HEK293 (cell line): ENCODE data around the gene UPB1.
A peak's percentile ranks its signal among the peaks of the same experiment; 100 is the strongest.

Experiments
- CTCF ChIA-PET: fragments of 350-600 bp; formaldehyde crosslinking; extraction: SDS; loops from one replicate; lab custom pipeline; 2021; ENCODE audit warnings: antibody characterized with exemption; lab: Yijun Ruan, JAX
- POLR2A ChIA-PET: fragments of 300-600 bp; formaldehyde crosslinking; extraction: SDS; loops from one replicate; lab custom pipeline; 2020; ENCODE audit warnings: antibody characterized with exemption, inconsistent platforms; lab: Yijun Ruan, JAX
- H3K27ac ChIP-seq: fragments of 200-500 bp; sonication (Bioruptor generic); 2 replicates; pipeline ENCODE4 v1.5.1; 2014; ENCODE audit warnings: low read depth, low read length, control low read depth, inconsistent platforms; ENCODE audit errors: extremely low read depth
- H3K36me3 ChIP-seq, 2 experiments: fragments of 200-500 bp in 1 of 2; sonication (Bioruptor generic) in 1 of 2; 1 replicate in 1 of 2; 2 replicates in 1 of 2; pipeline ENCODE4 v1.5.1; 2014 to 2017; ENCODE audit warnings: inconsistent platforms in 2 of 2, low read length in 2 of 2; ENCODE audit not compliant: control insufficient read depth in 2 of 2, insufficient read depth in 1 of 2
- H3K4me1 ChIP-seq: fragments of 200-500 bp; sonication (Bioruptor generic); 2 replicates; pipeline ENCODE4 v1.5.1; 2014; ENCODE audit warnings: mild to moderate bottlenecking, low read length, inconsistent platforms; ENCODE audit not compliant: control insufficient read depth, insufficient read depth
- H3K4me3 ChIP-seq: 2 replicates; pipeline ENCODE4 v1.5.1; 2011; ENCODE audit warnings: low read depth, mild to moderate bottlenecking, control low read depth, low read length, moderate library complexity
- H3K9me3 ChIP-seq: fragments of 200-500 bp; sonication (Bioruptor generic); 2 replicates; pipeline ENCODE4 v1.5.1; 2014; ENCODE audit warnings: low read depth, low read length, inconsistent platforms; ENCODE audit not compliant: control insufficient read depth, insufficient read depth
- IKZF3 ChIP-seq: fragments of 450-650 bp; IDR thresholded peaks from 2 replicates; pipeline ENCODE4 v1.5.0; 2018; ENCODE audit warnings: missing biosample characterization, mild to moderate bottlenecking, missing genetic modification characterization, moderate library complexity
- OSR2 ChIP-seq: fragments of 450-650 bp; formaldehyde crosslinking; IDR thresholded peaks from 2 replicates; pipeline ENCODE4 v1.5.1; 2016; ENCODE audit warnings: missing biosample characterization, missing genetic modification characterization
- TRIM28 ChIP-seq: IDR thresholded peaks from 2 replicates; pipeline ENCODE4 v1.6.1; 2011; ENCODE audit warnings: low read length, control low read depth, borderline replicate concordance
- WT1 ChIP-seq: fragments of 450-650 bp; formaldehyde crosslinking; IDR thresholded peaks from 2 replicates; pipeline ENCODE4 v1.5.1; 2016; ENCODE audit warnings: missing biosample characterization, missing genetic modification characterization
- ZEB2 ChIP-seq: fragments of 450-650 bp; formaldehyde crosslinking; IDR thresholded peaks from 2 replicates; pipeline ENCODE4 v1.5.1; 2016; ENCODE audit warnings: missing biosample characterization, missing genetic modification characterization
- ZNF155 ChIP-seq: fragments of 450-650 bp; formaldehyde crosslinking; IDR thresholded peaks from 2 replicates; pipeline ENCODE4 v1.5.1; 2016; ENCODE audit warnings: missing biosample characterization, missing genetic modification characterization
- ZNF157 ChIP-seq: fragments of 450-650 bp; formaldehyde crosslinking; IDR thresholded peaks from 2 replicates; pipeline ENCODE4 v1.5.1; 2016; ENCODE audit warnings: missing biosample characterization, missing genetic modification characterization
- ZNF174 ChIP-seq: fragments of 450-650 bp; formaldehyde crosslinking; IDR thresholded peaks from 2 replicates; pipeline ENCODE4 v1.5.0; 2017; ENCODE audit warnings: missing biosample characterization, mild to moderate bottlenecking, missing genetic modification characterization
- ZNF2 ChIP-seq: fragments of 450-650 bp; formaldehyde crosslinking; IDR thresholded peaks from 2 replicates; pipeline ENCODE4 v1.5.1; 2016; ENCODE audit warnings: missing biosample characterization, missing genetic modification characterization
- ZNF433 ChIP-seq: fragments of 450-650 bp; formaldehyde crosslinking; IDR thresholded peaks from 2 replicates; pipeline ENCODE4 v1.5.1; 2016; ENCODE audit warnings: missing biosample characterization, missing genetic modification characterization, low read depth
- ZNF510 ChIP-seq: fragments of 450-650 bp; formaldehyde crosslinking; IDR thresholded peaks from 2 replicates; pipeline ENCODE4 v1.5.1; 2018; ENCODE audit warnings: mild to moderate bottlenecking, missing genetic modification characterization, missing biosample characterization; ENCODE audit not compliant: insufficient replicate concordance
- ZNF558 ChIP-seq: fragments of 450-650 bp; formaldehyde crosslinking; IDR thresholded peaks from 2 replicates; pipeline ENCODE4 v1.5.1; 2016; ENCODE audit warnings: missing biosample characterization, missing genetic modification characterization
- ZNF571 ChIP-seq: fragments of 450-650 bp; formaldehyde crosslinking; IDR thresholded peaks from 2 replicates; pipeline ENCODE4 v1.5.0; 2017; ENCODE audit warnings: missing biosample characterization, missing genetic modification characterization
- ZNF664 ChIP-seq: fragments of 450-650 bp; formaldehyde crosslinking; IDR thresholded peaks from 2 replicates; pipeline ENCODE4 v1.5.1; 2016; ENCODE audit warnings: missing biosample characterization, missing genetic modification characterization
- ZNF692 ChIP-seq: fragments of 450-650 bp; formaldehyde crosslinking; IDR thresholded peaks from 2 replicates; pipeline ENCODE4 v1.5.1; 2016; ENCODE audit warnings: missing biosample characterization, missing genetic modification characterization
- ZSCAN4 ChIP-seq: fragments of 450-650 bp; formaldehyde crosslinking; IDR thresholded peaks from 2 replicates; pipeline ENCODE4 v1.5.1; 2017; ENCODE audit warnings: missing biosample characterization, missing genetic modification characterization
- TF ChIP-seq, protein P1 (sequence below): fragments of 450-650 bp; formaldehyde crosslinking; IDR thresholded peaks from 2 replicates; pipeline ENCODE4 v1.5.1; 2017; ENCODE audit warnings: missing biosample characterization, missing genetic modification characterization
- TF ChIP-seq, protein P2 (sequence below): fragments of 450-650 bp; formaldehyde crosslinking; IDR thresholded peaks from 2 replicates; pipeline ENCODE4 v1.5.1; 2016; ENCODE audit warnings: missing biosample characterization, missing genetic modification characterization

UPB1 gene

DNA sequence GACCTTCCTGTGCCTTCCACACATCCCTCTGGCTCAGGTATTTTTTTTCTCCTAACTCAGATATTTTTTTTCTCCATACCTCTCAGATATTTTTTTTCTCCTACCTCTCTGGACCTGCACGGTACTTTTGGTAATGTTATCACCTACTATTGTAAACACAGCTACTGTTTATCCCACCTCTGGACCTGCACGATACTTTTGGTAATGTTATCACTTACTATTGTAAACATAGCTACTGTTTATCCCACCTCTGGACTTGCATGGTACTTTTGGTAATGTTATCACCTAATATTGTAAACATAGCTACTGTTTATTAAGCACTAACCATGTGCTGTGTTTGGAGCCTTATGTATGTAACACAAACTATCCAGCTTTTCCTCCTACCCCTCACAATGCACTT, 12.1 kb upstream of the UPB1 start:
- Histone ChIP-seq H3K27ac (no peak overlapping the region; the same call in 1 of the 2 replicates), H3K36me3 (no peaks in the 10 kb centered on the region), H3K4me3 (no peak overlapping the region)
- POLR2A ChIA-PET, result no interaction called here
- TF ChIP-seq ZNF571 (tag by site-specific recombination) (no peak), ZEB2 (no peak), ZNF174 (tag by site-specific recombination) (no peak), ZNF692 (no peak), ZSCAN4 (no peak), TRIM28 (0 out of 2 replicates have a peak, but pooled peaks have one; percentile 71), OSR2 (tag by site-specific recombination) (peak; percentile 65), ZNF155 (tag by site-specific recombination) (no peak), ZNF2 (tag by site-specific recombination) (no peak), WT1 (tag by site-specific recombination) (no peak)
- TF ChIP-seq, protein P1, sequence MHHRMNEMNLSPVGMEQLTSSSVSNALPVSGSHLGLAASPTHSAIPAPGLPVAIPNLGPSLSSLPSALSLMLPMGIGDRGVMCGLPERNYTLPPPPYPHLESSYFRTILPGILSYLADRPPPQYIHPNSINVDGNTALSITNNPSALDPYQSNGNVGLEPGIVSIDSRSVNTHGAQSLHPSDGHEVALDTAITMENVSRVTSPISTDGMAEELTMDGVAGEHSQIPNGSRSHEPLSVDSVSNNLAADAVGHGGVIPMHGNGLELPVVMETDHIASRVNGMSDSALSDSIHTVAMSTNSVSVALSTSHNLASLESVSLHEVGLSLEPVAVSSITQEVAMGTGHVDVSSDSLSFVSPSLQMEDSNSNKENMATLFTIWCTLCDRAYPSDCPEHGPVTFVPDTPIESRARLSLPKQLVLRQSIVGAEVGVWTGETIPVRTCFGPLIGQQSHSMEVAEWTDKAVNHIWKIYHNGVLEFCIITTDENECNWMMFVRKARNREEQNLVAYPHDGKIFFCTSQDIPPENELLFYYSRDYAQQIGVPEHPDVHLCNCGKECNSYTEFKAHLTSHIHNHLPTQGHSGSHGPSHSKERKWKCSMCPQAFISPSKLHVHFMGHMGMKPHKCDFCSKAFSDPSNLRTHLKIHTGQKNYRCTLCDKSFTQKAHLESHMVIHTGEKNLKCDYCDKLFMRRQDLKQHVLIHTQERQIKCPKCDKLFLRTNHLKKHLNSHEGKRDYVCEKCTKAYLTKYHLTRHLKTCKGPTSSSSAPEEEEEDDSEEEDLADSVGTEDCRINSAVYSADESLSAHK (tag by site-specific recombination), result no peak
- TF ChIP-seq, protein P2, sequence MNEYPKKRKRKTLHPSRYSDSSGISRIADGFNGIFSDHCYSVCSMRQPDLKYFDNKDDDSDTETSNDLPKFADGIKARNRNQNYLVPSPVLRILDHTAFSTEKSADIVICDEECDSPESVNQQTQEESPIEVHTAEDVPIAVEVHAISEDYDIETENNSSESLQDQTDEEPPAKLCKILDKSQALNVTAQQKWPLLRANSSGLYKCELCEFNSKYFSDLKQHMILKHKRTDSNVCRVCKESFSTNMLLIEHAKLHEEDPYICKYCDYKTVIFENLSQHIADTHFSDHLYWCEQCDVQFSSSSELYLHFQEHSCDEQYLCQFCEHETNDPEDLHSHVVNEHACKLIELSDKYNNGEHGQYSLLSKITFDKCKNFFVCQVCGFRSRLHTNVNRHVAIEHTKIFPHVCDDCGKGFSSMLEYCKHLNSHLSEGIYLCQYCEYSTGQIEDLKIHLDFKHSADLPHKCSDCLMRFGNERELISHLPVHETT (tag by site-specific recombination), result no peak
- TF ChIP-seq, all 188 proteins: peak for 2
- peaks cover 10% of the 10 kb centered on the region; the same call in 1 of the 2 replicates for H3K4me1 ChIP-seq
- CTCF ChIA-PET, result interaction anchor here (0.6 to 1.8 kb wide), 6 partner anchors 14 to 632 kb away, joined by 3 to 7 read pairs (median 4); no protein-coding TSS in a partner anchor
- no peaks in the 10 kb centered on the region for H3K9me3 ChIP-seq

DNA sequence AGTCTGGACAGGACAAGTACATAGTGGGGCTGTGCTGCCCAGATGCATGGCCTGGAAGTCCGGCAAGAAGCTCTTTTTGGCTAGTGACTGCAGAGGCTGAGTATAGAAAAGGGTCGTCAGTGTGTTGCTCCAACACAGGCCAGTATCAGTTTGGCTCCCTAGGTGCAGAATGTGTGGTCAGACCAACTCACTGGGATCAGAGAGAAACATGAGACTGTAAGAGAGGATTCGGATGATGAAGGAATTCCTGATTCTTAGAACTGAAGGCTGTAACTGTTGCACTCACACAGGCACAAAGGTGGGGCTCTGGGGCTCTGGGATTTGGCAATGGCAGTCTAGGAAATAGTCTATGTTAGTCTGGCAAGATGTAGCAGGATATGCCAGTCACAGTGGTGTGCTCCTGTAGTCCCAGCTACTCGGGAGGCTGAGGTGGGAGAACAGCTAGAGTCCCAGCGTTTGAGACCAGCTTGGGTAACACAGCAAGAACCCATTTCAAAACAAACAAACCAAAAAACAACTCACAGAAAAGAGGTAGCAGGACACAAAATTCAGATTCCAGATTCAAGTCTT, 11.1 kb upstream of the UPB1 start:
- TF ChIP-seq ZNF157 (tag by site-specific recombination), result no peak
- Histone ChIP-seq H3K4me1 (peaks cover 10% of the 10 kb centered on the region; the same call in 1 of the 2 replicates), H3K9me3 (no peaks in the 10 kb centered on the region), H3K27ac (no peak overlapping the region), H3K36me3 (no peaks in the 10 kb centered on the region), H3K4me3 (no peak overlapping the region)
- ChIA-PET CTCF (interaction anchor here (0.6 to 1.8 kb wide), 8 partner anchors 13 to 62 kb away, joined by 3 to 7 read pairs (median 4); no protein-coding TSS in a partner anchor), POLR2A (interaction anchor here (1.0 kb wide), 1 partner anchor 18 kb away, joined by 3 read pairs; no protein-coding TSS in a partner anchor)

DNA sequence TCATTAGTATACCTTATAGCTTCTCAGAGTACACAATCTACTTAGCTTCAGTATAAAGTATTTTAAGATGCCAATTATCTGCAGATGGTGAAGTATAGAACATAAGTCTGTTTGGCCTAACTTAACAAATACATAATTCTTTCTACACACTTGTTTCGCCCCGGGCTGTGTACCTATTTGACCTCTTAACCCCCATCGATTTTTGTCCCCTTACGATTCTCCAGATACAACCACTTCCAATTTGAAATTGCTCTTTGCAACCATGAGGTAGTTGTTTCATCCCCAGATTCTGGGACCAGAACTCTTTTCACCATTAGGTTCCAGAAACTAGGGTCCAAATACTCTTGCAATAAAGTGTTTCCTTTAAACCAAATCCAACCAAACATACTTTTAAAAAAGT, 10.0 kb upstream of the UPB1 start:
- POLR2A ChIA-PET, result no interaction called here
- peaks cover 10% of the 10 kb centered on the region; the same call in 1 of the 2 replicates for H3K4me1 ChIP-seq
- H3K4me3 ChIP-seq, result no peak overlapping the region
- H3K9me3 ChIP-seq, result no peaks in the 10 kb centered on the region
- H3K36me3 ChIP-seq, result no peaks in the 10 kb centered on the region
- CTCF ChIA-PET, result interaction anchor here (0.6 kb wide), 1 partner anchor 17 kb away, joined by 3 read pairs; no protein-coding TSS in a partner anchor
- H3K27ac ChIP-seq, result no peak overlapping the region
- TF ChIP-seq ZNF510 (tag by site-specific recombination) (no peak), ZNF558 (no peak), ZNF664 (tag by site-specific recombination) (no peak), IKZF3 (tag by site-specific recombination) (no peak), ZNF433 (tag by site-specific recombination) (no peak)
